ENCODE measurements around the gene GDPD4.

GDPD4 gene

DNA sequence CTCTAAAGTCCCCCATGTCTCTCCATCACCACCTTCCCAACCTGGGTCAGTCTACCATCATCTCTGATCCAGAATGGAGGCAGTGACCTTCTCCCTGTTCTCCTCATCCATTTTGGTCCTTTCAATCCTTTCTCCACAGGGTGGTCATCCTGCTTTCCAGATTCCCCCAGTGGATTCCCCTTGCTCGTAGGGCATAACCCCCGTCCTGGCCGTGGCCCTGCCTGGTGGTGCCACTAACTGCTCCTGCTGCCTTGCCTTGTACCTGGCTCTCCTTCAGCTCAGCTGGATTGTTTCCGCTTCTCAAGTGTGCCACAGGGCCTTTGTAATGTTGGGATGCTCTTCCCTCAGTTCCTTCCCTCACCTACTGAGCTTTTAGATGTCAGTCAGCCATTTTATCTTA, 91.8 kb downstream of the GDPD4 start:
- no peak for TF ChIP-seq ZNF274 (IDR thresholded peaks at IDR 0.05; ENCODE audit: low read depth, low read length)
- H3K4me3 ChIP-seq (ENCODE audit: low read length), result no peak overlapping the region

DNA sequence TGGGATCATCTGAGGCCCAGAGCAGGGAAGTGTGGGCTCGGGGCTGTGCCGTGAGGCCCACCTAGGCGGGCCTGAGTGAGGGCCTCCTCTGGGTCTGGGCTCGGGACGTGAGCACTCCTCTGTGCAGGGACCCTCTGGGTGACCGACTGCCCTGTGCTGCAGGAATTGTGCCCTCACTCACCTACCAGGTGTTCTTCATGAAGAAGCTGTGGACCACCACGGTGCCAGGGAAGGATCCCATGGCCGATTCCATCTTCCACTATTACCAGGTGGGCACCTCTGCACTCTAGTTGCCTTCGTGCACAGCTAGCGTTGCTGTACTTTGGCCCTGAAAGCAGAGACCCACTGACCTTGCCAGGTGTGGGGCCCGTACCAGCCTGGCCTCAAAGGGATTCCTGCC, 93.0 kb downstream of the GDPD4 start:
- no peak overlapping the region for H3K4me3 ChIP-seq (ENCODE audit: low read length)
- no peak for TF ChIP-seq ZNF274 (IDR thresholded peaks at IDR 0.05; ENCODE audit: low read depth, low read length)

DNA sequence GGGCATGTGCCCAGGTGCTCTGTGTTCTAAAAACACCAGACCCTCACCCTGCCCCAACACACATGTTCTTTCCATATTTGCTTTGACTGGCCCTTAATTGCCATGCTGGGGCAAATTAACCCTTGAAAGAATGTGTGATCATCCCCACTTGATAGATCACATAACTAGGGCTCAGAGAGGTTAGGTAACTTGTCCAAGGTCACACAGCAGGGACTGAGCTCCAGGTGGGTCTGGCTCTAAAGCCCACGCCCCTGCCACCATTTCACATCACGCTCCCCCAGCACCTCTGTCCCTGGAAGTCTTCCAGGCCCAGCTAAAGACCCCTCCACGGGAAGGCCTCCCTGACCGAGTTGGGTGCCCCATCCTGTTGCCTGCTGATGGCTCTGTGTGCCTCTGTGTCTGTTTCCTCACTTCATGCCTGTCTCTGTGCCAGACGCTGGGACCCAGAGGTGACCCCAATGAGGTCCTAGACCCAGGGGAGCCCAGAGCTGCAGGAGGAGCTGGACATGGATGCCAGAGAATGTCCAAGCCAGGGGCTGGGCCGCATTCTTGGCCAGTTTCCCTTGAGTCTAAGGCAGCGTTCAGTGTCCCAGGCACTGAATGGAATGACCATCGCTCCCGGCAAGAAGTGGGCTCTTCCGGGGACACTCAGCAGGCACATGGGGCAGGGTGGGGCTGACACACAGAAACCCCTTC, 93.7 kb downstream of the GDPD4 start:
- H3K4me3 ChIP-seq (ENCODE audit: low read length), result no peak overlapping the region
- no peak for TF ChIP-seq ZNF274 (IDR thresholded peaks at IDR 0.05; ENCODE audit: low read depth, low read length)

DNA sequence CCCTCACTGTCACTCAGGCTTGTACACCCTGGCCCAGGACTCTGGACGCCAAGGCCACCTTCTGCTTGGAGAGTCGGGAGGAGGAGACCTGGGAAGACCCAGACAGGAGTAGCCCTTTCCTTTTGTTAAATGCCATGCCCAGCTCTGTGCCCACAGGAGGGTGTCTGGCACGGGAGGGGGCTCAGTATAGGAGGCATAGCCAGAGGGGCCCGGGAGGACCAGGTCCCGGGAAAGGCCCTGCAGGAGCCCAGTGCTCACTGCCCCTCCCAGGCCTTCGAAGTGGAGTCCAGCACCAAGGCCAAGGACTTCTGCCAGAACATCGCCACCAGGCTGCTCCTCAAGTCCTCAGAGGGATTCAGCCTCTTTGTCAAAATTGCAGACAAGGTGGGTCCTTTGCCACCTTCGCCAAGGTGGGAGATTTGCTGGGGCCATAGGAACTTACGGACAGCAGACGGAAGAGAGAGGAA, 94.4 kb downstream of the GDPD4 start:
- H3K4me3 ChIP-seq (ENCODE audit: low read length), result no peak overlapping the region
- TF ChIP-seq ZNF274 (IDR thresholded peaks at IDR 0.05; ENCODE audit: low read depth, low read length), result no peak

DNA sequence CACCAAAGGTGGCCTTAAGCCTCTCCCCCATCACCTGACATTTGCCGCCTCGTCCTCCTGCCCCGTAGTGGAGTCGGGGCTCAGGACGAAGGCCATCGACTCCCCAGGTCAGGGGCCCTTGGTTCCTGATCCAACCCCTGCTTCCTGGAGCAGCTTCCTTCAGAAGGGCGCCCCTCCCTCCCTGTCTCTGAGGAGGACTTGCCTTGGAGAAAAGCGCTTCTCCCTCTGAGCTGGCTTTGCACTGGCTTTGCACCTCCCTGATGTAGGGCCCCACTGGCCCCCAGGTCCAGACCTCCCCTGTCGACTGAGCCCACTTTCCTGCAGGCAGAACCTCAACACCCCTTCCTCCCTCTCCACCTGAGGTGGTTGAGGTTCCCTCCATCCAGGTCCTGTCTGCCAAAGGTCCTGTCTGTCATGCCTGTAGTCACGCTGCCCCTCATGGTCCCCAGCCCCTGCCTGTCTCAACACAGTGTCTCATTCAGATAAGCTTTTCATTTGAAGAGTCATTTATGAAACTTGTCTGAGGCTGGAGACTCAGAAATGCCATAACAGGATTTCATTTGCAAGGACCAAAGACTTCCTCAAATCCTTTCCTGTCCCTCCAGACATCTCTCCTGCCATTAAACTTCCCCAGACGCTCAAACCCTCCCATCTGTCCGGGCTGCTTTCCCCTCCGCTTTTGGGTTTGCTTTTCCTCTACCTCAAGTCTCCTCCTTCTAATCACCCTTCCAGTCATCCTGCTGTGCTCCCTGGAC, 95.0 kb downstream of the GDPD4 start:
- TF ChIP-seq ZNF274 (IDR thresholded peaks at IDR 0.05; ENCODE audit: low read depth, low read length), result no peak

DNA sequence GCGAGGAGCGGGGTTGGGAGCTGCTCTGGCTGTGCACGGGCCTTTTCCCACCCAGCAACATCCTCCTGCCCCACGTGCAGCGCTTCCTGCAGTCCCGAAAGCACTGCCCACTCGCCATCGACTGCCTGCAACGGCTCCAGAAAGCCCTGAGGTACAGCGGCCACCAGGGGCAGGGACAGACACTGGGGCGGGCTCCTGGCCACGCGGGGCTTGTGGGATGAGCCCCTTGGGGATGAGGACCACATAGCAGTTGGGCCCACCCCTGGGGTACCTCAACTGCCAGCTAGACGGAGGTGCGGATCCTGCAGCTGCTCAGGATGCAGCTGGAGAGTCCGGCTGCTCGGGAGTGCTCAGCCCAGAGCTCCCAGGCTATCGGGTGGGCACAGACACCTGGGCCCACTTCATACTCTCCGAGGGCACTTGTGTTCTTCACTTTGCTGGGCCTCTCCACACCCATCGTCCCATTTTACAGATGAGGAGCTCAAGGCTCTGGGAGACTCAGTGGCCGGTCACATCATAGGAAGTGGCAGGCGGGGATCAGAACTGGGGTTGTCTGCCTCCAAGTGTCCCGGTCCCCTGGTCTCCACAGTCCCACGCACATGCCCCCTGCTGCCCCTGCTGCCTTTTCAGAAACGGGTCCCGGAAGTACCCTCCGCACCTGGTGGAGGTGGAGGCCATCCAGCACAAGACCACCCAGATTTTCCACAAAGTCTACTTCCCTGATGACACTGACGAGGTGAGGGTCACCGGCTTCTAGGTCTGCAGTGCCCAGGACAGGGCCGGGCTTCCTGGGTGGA, 95.8 kb downstream of the GDPD4 start:
- no peak overlapping the region for H3K4me3 ChIP-seq (ENCODE audit: low read length)
- no peak for TF ChIP-seq ZNF274 (IDR thresholded peaks at IDR 0.05; ENCODE audit: low read depth, low read length)

More for the DNA sequence above, 95.0 kb downstream of the GDPD4 start:
- H3K4me3 ChIP-seq (ENCODE audit: low read length), result no peak overlapping the region

DNA sequence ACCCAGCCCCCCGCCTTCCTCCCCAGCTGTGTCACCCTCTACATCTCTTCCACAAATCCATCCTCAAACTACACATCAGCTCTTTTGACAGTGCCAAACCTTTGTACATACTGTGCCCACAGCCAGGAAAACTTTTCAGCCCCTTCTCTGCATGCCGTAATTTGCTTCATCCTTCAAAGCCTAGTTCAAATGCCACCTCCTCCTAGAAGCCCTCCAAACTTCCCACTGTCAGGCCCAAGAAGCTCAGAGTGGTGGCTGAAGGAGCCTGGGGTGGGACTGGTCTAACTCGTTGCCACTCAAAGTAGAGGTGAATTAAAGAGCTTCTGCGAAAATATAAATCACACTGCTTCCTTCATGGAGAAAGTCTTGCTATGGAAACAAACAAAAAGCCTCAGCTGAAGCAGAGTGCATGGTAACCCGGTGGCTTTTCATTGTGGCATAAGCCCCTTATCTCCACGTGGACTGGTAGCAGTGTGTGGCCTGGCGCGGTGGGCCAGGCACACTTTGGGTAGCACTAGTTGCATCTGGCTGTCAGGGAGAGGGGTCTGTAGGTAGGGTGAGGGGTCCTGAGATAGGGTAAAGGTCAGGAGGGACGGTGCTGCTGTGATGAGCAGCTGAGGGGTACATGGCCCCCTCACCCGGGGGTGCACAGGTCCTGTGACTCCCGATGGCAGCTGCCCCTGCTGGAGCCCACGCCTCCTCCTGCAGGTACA, 96.6 kb downstream of the GDPD4 start:
- H3K4me3 ChIP-seq (ENCODE audit: low read length), result no peak overlapping the region
- TF ChIP-seq ZNF274 (IDR thresholded peaks at IDR 0.05; ENCODE audit: low read depth, low read length), result no peak

DNA sequence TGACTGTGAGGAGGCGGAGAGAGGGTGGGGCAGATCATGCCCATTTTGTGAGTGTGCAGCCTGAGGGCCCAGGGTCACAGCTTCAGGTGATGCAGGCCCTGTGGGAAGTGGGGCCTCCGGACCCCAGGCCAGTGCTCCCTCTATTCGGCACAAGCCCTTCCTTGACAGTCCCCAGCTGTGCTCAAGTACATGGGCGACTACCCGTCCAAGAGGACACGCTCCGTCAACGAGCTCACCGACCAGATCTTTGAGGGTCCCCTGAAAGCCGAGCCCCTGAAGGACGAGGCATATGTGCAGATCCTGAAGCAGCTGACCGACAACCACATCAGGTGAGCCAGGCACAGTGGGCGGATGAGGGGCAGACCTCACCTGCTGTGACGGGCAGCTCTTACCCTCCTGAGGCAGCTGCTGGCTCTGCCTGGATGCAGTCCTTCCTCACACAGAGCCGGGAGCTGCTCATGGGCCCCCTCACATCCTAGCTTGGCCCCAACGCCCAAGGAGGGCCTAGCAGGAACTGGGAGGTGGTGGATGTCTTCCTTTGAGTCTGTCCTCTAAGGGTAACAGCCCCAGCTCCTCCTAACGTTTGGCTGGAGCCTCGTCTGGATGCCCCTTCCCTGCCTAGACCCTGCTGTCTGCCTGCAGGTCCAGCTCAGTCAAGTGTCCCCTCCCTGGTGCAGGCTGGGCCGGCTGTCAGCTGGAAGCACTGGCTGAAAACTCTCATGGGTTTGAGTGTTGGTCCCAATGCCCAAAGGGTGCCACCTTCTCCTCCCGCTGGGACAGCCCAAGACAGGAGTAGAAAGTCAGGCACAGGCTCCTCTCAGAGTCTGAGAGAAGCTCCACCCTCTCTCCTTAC, 97.4 kb downstream of the GDPD4 start:
- TF ChIP-seq ZNF274 (IDR thresholded peaks at IDR 0.05; ENCODE audit: low read depth, low read length), result no peak
- H3K4me3 ChIP-seq (ENCODE audit: low read length), result no peak overlapping the region

DNA sequence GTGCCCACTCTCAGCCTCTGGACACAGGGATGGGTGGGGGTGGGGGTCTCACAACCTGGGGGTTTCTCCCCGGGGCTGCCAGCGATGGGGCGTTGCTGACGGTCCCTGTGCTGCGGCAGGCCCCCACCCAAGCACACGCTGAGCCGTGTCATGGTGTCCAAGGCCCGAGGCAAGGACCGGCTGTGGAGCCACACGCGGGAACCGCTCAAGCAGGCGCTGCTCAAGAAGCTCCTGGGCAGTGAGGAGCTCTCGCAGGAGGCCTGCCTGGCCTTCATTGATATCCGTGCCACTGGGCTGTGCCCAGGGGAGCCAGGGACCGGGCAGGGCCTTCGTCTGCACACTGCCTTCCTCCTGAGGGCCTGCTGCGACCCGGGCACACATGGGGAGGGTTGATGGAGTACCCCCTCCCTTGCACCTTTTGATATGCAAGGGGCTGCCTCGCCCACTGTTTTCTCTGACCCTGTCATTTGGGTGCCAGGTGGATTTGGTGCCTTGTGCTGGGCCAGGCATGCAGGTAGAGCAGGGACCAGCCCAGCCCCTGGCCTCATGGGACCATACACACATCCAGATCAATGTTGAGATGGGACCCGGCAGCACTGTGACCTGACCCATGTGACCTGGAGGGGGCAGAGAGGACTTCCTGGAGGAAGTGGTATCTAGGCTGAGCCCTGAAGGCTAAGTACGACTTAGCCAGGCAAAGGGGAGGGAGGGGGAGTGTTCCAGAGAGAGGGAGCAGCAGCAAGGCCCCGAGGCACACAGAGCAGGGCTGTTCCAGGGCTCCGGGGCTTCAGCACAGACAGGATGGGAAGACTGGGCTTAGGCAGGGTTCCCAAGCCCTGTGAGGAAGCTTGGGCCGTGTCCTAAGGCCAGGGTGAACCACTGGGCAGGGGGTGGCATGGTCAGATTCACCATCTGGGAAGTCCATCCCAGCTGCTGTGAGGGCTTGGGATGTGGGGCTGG, 98.3 kb downstream of the GDPD4 start:
- no peak overlapping the region for H3K4me3 ChIP-seq (ENCODE audit: low read length)
- TF ChIP-seq ZNF274 (IDR thresholded peaks at IDR 0.05; ENCODE audit: low read depth, low read length), result no peak

DNA sequence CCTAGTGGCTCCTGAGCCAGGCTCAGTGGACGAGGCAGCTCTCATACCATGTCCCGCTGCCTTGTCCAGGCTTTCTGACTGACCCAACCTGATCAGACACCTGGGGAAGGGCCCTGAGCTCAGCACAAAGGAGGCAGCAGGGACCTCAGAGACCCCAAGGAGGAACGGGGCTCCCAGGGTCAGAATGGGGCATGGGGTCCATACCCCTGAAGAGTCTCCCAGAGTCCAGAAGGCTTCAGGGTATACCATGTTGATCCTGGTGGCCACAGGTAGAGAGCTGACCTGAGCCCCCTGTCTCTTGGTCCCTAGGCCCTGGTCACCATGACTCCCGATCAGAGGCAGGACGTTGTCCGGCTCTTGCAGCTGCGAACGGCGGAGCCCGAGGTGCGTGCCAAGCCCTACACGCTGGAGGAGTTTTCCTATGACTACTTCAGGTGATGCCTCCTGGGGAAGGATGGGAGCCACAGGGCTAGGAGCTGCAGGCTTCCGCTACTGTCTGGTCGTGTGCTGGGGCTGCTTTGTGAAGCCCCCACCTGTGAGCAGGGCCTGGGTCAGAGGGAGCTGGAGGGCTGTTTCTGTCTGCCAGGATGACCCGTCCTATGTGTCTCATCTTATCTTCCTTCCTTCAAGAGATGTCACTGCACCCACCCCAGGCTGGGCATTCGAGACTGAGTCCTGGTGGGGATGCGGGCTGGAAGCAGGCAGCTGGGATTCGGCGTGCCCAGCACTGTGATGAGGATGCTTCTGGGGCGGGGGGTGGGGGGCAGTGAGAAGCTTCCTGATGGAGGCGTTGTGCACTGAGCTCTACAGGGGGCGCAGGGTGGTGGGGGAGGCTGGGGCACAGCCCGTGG, 99.3 kb downstream of the GDPD4 start:
- H3K4me3 ChIP-seq (ENCODE audit: low read length), result no peak overlapping the region
- TF ChIP-seq ZNF274 (IDR thresholded peaks at IDR 0.05; ENCODE audit: low read depth, low read length), result no peak

DNA sequence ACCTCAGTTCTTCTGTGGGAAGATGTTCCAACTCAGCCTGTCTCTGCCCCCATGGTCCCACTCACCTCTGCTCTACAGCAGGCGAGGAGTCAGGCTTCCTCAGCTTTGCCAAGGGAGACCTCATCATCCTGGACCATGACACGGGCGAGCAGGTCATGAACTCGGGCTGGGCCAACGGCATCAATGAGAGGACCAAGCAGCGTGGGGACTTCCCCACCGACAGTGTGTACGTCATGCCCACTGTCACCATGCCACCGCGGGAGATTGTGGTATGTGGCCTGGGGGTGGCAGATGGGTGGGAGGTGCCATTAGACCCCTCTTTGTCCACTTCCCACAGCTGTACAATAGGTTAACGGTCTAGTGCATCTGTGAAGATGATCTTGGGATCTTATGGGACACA, 100.1 kb downstream of the GDPD4 start:
- no peak overlapping the region for H3K4me3 ChIP-seq (ENCODE audit: low read length)
- no peak for TF ChIP-seq ZNF274 (IDR thresholded peaks at IDR 0.05; ENCODE audit: low read depth, low read length)
